Stimulated activated CD4-positive, alpha-beta T cell treated with anti-CD3 and anti-CD28 coated beads, Interleukin-15, amount 100 ng/mL, for 24 hours (primary cell): ENCODE data around the gene ZBTB7B.
A peak's percentile ranks its signal among the peaks of the same experiment; 100 is the strongest.

Source experiments
- DNase-seq: peaks from one replicate; pipeline ENCODE4 v3.0.0-alpha.2; 2020

ZBTB7B gene

DNA sequence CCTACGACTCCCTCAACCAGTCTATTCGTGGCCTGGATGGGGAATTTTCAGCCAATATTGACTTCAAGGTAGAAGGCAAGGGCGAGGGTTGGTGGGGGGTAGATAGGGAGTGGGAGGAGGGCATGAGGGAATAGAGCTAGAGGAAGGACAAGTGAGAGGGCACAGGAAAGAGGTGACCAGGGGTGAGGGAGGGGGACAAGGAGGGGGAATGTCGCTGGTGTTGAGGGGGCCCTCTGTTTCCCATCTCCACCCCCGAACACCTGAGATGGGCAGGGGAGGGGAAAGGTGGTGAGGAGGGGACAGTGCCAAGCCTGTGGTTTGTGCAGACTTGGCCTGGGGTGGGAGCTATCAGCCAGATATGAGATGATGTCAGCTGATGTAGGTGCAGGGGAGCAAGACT, 40.2 kb downstream of the ZBTB7B start:
- DNase-seq: no peak

DNA sequence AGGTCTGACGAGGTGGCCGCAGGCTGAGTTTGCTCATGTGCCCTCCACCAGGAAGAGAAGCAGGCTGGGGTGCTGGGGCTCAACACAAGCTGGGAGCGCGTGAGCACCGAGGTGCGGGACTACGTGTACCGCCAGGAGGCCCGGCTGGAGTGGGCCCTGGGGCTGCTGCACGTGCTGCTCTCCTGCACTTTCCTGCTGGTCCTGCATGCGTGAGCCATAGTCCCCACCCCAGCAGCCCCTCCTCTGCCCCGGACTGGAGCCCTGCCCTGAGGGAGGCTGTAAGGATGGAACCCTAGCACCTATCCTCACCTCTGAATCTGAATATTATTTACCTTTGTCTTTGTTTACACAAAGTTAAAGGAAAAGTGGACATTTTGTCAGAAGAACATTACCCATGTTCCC, 40.7 kb downstream of the ZBTB7B start:
- DNase-seq: no peak

GRCh38 chr1:155043793-155044192, 41.2 kb downstream of the ZBTB7B start:
- no peak for DNase-seq

DNA sequence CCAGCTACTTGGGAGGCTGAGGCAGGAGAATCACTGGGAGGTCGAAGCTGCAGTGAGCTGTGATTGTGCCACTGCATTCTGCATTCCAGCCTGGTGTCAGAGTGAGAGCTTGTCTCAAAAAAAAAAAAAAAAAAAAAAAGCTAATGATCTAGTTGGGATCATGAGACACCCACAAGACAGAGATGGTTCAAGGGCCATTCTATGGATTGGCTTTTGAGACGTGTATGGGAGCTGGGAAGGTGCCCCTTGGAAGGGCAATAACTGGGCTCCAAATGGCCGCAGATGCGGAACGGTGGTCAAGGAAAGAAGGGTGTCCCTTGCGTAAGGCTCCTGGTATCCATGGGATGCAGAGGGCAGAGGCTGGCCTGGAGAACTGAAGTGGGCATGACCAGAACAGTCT, 41.8 kb downstream of the ZBTB7B start:
- DNase-seq: no peak

DNA sequence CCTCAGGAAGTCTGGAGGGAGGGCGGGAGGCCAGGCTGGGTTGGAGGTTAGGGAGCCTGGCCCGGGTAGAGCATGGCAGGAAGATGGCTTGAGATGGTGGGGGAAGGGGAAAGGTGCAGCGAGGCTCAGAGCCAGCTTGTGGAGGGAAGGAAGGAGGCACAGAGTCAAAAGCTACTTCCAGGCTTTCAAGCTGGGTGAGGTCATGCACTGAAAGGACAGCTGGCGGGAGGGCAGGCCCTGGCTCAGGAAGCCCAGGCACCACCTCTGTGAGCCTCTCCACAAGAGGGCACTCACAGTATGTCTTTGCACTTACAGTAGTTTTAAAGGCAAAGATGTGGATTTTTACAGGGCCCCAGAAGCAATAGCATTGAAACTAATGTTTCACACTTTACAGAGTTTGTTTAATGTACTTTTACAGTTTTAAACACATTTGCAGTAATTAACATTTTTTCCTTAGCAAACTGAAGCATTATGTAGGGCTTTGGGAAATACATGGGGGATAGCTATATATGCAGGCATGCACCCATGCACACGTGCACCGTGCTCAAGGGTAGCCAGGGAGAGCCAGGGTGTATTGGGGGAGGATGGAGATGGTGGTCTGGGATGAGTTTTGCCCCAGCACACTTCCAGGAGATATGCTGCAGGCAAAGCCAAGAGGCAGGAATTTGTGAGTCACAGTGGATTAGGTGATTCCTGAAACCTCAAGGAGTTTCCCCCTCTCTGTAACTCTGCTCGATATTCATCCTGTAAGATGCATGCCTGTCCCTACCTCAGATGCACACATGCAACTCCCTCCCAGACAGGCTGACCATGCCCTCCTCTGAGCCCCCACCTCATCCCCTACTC, 42.4 kb downstream of the ZBTB7B start:
- peak; percentile 70 for DNase-seq

GRCh38 chr1:155048449-155049334, 46.1 kb downstream of the ZBTB7B start:
- DNase-seq: no peak

- no peak for DNase-seq
These were observed 47.3 kb downstream of the ZBTB7B start for GRCh38 chr1:155049651-155050559.

GRCh38 chr1:155050560-155051341, 48.1 kb downstream of the ZBTB7B start, which contains the start of gene ADAM15:
Gene ADAM15, plus strand, starts transcription at chr1:155051316. Its CDS starts 71 bp downstream, at chr1:155051387.
- peak; percentile 86 for DNase-seq

GRCh38 chr1:155051342-155051776, 48.8 kb downstream of the ZBTB7B start:
- DNase-seq: no peak

- peak; percentile 60 for DNase-seq
These were observed 49.3 kb downstream of the ZBTB7B start for GRCh38 chr1:155051777-155052398.

DNA sequence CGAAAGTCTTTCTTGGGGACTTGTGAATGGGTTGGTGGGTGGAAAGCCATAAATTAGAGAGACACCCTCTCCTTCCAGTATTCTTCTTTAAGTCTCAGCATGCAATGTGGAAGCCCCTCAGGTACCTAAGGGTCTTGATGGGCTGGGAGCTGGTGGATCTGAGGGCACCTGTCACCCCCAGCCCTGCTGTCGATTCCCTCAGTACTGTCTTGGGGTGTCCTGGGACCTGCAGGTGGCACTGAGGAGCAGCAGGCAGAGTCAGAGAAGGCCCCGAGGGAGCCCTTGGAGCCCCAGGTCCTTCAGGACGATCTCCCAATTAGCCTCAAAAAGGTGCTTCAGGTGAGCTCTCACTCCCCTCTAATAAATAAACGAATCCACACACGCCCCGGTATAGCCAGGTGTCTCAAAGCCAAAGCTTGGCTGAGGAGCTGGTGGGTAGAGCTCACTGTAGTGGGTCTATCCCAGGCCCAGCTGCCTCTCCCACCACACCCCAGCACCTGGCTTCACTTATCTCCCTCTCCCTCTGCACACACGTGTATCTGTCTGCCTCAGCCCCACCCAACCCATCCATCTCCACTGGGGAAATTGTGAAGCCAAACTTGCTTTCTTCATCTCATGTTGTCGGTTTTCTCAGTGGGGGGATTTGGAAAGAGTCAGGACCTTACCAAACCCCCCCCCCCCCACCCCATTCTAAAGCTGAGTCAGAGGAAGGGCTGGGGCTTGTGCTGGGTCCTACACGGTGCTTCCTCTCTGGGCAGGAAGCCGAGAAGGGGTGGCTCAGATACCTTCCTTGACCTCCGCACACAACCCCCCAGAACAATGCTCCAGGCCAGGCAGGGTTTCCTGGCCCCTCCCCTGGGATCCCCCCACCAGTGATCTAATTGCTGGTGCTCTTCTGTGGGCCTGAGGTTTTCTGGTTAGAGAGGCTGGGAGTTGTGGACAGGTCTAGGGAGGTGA, 50.1 kb downstream of the ZBTB7B start:
- DNase-seq: peak; percentile 54

DNA sequence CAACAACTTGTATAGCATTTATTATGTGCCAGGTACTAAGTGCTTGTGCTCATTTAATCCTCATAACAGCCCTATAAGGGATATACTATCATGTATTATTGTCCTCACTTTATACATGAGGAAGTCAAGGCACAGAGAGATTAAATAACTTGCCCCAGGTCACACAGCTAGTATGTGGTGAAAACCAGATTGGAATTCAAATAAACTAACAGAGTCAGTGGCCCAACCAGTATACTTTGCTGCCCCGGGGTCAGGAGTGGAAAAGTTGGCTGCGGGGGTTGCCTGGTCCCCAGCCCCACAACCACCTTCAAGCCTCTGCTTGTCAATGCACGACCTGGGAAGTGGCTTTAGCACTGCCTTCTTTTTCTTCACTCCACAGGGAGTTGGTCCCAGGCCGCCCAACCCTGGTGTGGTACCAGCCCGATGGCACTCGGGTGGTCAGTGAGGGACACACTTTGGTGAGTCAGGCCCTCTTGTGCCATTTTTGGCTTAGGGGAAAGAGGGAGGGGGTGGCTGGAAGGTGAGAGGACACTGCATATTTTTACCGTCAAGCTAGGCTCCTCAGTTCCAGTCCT, 51.0 kb downstream of the ZBTB7B start:
- DNase-seq: no peak

DNA sequence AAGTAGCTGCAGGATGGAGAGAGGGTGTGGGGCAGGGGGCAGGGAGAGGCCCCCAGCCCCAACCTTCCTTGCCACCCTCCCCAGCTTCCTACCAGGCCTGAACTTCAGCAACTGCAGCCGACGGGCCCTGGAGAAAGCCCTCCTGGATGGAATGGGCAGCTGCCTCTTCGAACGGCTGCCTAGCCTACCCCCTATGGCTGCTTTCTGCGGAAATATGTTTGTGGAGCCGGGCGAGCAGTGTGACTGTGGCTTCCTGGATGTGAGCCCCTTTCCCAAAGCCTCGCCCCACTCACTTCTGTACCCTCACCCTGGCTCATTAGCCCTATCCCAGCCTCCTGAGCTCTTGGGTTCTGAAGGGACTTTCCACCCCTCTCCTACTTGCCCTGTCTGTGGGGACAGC, 54.5 kb downstream of the ZBTB7B start:
- no peak for DNase-seq

DNA sequence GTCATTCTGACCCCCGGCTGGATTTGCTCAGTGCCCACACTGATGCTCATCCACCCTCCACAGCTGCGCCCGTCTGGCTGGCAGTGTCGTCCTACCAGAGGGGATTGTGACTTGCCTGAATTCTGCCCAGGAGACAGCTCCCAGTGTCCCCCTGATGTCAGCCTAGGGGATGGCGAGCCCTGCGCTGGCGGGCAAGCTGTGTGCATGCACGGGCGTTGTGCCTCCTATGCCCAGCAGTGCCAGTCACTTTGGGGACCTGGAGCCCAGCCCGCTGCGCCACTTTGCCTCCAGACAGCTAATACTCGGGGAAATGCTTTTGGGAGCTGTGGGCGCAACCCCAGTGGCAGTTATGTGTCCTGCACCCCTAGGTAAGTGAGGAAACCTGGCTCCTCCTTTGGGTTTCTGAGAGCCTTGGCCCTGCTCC, 55.2 kb downstream of the ZBTB7B start:
- DNase-seq: no peak

DNA sequence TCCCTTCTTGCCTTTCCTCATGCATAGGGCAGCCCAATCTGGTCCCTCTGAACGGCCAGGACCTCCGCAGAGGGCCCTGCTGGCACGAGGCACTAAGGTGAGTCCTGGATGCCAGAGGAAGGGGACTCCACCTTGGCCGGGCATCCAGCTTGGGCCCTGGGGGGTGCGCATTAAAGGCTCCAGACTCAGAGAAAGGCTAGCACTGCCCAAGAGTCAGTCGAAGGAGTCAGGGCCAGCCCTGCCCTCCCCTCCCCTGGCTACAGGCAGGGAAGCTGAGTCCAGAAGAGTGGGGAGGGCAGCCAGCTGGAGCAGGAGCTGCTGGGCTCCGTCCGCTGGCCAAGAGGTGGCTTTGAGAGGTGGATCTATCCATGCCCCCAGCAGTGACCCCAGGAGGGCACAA, 58.1 kb downstream of the ZBTB7B start:
- no peak for DNase-seq

- DNase-seq: peak; percentile 96
These were observed 59.0 kb downstream of the ZBTB7B start for GRCh38 chr1:155061381-155062150.

DNA sequence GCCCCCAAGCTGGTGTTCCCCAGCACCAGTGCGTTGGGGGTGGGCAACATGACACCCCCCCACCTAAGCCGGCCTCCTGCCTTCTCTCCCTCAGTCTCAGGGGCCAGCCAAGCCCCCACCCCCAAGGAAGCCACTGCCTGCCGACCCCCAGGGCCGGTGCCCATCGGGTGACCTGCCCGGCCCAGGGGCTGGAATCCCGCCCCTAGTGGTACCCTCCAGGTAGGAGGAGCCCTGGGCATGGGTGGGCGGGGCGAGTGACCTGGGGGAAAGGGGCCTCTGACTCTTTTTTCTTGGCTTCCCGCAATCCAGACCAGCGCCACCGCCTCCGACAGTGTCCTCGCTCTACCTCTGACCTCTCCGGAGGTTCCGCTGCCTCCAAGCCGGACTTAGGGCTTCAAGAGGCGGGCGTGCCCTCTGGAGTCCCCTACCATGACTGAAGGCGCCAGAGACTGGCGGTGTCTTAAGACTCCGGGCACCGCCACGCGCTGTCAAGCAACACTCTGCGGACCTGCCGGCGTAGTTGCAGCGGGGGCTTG, 59.6 kb downstream of the ZBTB7B start:
- peak; percentile 27 for DNase-seq

- peak; percentile 86 for DNase-seq
These were observed 60.3 kb downstream of the ZBTB7B start for GRCh38 chr1:155062702-155063411.
